Subcutaneous adipose tissue (tissue), 4 donors: ENCODE results near the gene KCTD18. TPM values are rescaled to one million over a fixed set of nuclear protein-coding genes. Genes with fewer than 3 reads are reported as not detected.

ENCODE experiments used
- total RNA-seq, 4 donors: library from RNA; depleted of rRNA; stranded (reverse); fragments of >200 nt; gene quantifications; one replicate each; pipeline ENCODE4 v1.1.0, GENCODE V29; 2016
- TF ChIP-seq, protein P1 (sequence below): fragments of 450-650 bp; IDR thresholded peaks from one replicate; pipeline ENCODE4 v1.5.1; 2016; ENCODE audit warnings: low read depth, mild to moderate bottlenecking, control low read depth, antibody characterized with exemption, moderate library complexity

The KCTD18 gene
- total RNA-seq, 4 donors from 2014 or later, result 18.9 to 26.0 (median 22.1) TPM

DNA sequence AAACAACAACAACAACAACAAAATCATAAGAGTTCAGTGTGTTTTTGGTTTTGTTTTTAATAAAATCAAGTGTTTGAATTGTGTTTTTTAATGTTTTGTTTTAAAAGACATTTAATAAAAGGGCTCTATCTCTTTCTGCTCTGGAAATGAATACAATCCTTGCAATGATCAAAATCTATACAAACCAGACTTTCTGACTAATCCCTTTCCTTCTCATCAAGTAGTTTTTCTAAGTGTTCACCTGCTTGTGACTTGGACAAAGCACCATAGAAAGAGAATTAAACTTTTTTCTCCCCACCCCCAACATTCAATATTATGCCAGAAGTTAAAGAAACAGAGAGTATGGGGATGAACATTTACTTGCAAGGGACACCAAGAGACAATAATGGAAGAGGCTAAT lies 61.4 kb downstream of the KCTD18 start:
- TF ChIP-seq, protein P1, sequence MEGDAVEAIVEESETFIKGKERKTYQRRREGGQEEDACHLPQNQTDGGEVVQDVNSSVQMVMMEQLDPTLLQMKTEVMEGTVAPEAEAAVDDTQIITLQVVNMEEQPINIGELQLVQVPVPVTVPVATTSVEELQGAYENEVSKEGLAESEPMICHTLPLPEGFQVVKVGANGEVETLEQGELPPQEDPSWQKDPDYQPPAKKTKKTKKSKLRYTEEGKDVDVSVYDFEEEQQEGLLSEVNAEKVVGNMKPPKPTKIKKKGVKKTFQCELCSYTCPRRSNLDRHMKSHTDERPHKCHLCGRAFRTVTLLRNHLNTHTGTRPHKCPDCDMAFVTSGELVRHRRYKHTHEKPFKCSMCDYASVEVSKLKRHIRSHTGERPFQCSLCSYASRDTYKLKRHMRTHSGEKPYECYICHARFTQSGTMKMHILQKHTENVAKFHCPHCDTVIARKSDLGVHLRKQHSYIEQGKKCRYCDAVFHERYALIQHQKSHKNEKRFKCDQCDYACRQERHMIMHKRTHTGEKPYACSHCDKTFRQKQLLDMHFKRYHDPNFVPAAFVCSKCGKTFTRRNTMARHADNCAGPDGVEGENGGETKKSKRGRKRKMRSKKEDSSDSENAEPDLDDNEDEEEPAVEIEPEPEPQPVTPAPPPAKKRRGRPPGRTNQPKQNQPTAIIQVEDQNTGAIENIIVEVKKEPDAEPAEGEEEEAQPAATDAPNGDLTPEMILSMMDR, result no peak

GRCh38 chr2:200447139-200447855 lies 62.6 kb downstream of the KCTD18 start:
- TF ChIP-seq, protein P1, result no peak

DNA sequence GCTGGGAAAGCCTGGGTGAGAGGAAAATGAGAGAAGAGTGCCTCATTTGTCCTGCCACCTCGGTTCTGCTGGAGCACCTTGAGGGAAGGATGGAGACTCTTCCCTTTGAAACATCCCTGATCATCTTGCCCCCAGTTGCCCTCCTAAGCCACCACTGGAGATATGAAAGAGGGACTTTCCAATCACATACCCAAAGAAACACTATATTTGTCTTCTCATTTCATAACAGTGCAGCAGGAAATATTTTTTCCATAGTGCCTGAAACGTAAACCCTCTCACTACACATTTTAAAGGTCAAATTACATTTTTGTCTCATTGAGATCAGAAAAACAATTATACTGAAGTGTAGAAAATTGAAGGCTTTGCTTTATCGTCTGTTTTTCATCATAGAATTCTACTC lies 63.3 kb downstream of the KCTD18 start:
- TF ChIP-seq, protein P1, result no peak

DNA sequence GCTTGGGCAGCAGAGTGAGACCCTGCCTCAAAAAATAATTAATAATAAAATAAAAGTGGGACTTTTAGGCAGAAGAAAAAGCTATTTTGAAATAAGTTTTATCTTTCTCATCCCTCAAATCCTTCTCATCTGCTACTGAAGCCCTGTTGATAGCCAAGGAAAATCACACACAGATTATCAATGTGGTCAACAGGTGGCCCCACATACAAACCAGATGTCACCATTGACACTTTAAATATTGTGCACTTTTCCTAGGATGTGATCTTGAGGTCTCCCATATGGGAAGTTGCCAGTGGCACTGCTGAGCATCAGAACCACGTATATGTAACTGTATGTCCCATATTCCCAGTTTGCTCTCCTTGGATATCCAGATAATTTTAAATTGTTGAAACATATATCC lies 64.6 kb downstream of the KCTD18 start:
- TF ChIP-seq, protein P1, result no peak

- TF ChIP-seq, protein P1, result no peak
Observed at GRCh38 chr2:200444530-200444929, 65.3 kb downstream of the KCTD18 start.

DNA sequence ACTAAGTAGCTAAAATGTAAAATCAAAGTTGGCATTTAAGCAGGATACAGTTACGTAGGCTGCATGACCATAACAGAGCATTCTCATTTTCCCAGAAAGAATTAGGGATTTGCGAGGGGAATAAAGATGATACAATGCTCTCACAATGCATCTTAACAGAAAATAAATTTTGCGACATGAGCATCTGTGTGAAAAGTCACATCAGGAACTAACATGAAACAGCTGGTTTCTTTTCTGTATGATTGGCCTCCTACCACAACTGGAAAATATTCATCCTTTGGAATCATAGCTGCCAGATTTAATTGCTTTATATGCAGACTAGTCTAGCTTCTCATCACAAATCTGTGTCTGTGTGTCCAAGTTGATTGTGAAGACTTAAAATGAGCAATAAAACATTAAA lies 66.0 kb downstream of the KCTD18 start:
- TF ChIP-seq, protein P1, result no peak

- TF ChIP-seq, protein P1, result no peak
Observed at GRCh38 chr2:200443376-200443775, 66.5 kb downstream of the KCTD18 start.
